ENCODE results near the gene CACNA2D3.

CACNA2D3 gene

GRCh38 chr3:54536450-54536849, 414.1 kb downstream of the CACNA2D3 start:
- H3K4me3 ChIP-seq (ENCODE audit: control insufficient read depth, low read depth, low read length), result no peak overlapping the region
- TF ChIP-seq CTCF (IDR thresholded peaks at IDR 0.05; ENCODE audit: control insufficient read depth, insufficient read depth, low read depth, low read length, missing control alignments), result no peak
- no peak for DNase-seq (ENCODE audit: low read depth)

GRCh38 chr3:54537506-54537905, 415.2 kb downstream of the CACNA2D3 start:
- DNase-seq (ENCODE audit: low read depth), result no peak
- no peak overlapping the region for H3K4me3 ChIP-seq (ENCODE audit: control insufficient read depth, low read depth, low read length)
- TF ChIP-seq CTCF (IDR thresholded peaks at IDR 0.05; ENCODE audit: control insufficient read depth, insufficient read depth, low read depth, low read length, missing control alignments), result no peak

- H3K4me3 ChIP-seq (ENCODE audit: control insufficient read depth, low read depth, low read length), result no peak overlapping the region
- TF ChIP-seq CTCF (IDR thresholded peaks at IDR 0.05; ENCODE audit: control insufficient read depth, insufficient read depth, low read depth, low read length, missing control alignments), result no peak
- DNase-seq (ENCODE audit: low read depth), result no peak
Measured at GRCh38 chr3:54538346-54538745, 416.0 kb downstream of the CACNA2D3 start.

GRCh38 chr3:54541369-54541768, 419.0 kb downstream of the CACNA2D3 start:
- no peak for DNase-seq (ENCODE audit: low read depth)
- no peak for TF ChIP-seq CTCF (IDR thresholded peaks at IDR 0.05; ENCODE audit: control insufficient read depth, insufficient read depth, low read depth, low read length, missing control alignments)

GRCh38 chr3:54543446-54543845, 421.1 kb downstream of the CACNA2D3 start:
- H3K4me3 ChIP-seq (ENCODE audit: control insufficient read depth, low read depth, low read length), result no peak overlapping the region
- no peak for TF ChIP-seq CTCF (IDR thresholded peaks at IDR 0.05; ENCODE audit: control insufficient read depth, insufficient read depth, low read depth, low read length, missing control alignments)
- no peak for DNase-seq (ENCODE audit: low read depth)

More at GRCh38 chr3:54541369-54541768, 419.0 kb downstream of the CACNA2D3 start:
- H3K4me3 ChIP-seq (ENCODE audit: control insufficient read depth, low read depth, low read length), result no peak overlapping the region

DNA sequence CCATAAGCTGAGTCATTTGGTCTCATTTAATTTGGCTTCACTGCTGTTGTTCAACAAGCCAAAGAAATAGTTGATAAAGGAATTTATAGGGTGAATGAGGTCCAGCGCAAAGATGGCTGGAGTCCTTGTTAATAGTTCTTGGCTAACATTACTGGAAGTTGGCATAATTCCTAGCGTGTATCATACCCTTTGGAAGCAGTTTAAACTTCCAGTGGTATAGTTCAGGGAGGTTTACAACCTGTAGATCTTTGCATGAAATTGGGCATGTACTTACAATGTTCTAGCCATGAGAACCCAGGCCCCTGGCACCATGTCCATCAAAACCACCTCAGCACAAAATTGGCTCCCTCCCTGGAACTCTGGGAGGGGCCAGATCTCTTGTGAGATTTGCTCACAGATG, 424.7 kb downstream of the CACNA2D3 start:
- no peak overlapping the region for H3K4me3 ChIP-seq (ENCODE audit: control insufficient read depth, low read depth, low read length)
- DNase-seq (ENCODE audit: low read depth), result no peak
- TF ChIP-seq CTCF (IDR thresholded peaks at IDR 0.05; ENCODE audit: control insufficient read depth, insufficient read depth, low read depth, low read length, missing control alignments), result no peak

DNA sequence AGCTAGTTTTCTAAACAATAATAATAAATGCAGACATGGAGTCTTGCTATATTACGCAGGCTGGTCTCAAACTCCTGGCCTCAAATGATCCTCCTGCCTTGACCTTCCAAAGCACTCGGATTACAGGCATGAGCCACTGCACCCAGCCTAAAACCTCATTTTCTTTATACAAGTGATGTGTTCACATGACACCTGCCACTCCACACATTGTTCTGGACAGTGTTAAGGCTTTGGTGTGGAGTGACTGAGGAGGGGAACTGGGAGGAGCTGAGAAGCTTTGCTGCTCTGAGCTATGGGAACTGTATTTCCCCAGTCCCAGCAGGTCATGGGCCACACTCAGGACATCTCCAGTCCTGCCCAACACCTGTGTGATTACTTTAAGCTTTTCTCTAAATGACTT, 425.5 kb downstream of the CACNA2D3 start:
- H3K4me3 ChIP-seq (ENCODE audit: control insufficient read depth, low read depth, low read length), result no peak overlapping the region
- no peak for DNase-seq (ENCODE audit: low read depth)
- TF ChIP-seq CTCF (IDR thresholded peaks at IDR 0.05; ENCODE audit: control insufficient read depth, insufficient read depth, low read depth, low read length, missing control alignments), result no peak

Data from AG09309 (cell line).